Measurements from ENCODE around the gene SIGLECL1. TPM values are rescaled to one million over a fixed set of nuclear protein-coding genes. Genes with fewer than 3 reads are reported as not detected.

The SIGLECL1 gene
- polyA plus RNA-seq, 3 donors, result 0.16 TPM; not detected in 2

DNA sequence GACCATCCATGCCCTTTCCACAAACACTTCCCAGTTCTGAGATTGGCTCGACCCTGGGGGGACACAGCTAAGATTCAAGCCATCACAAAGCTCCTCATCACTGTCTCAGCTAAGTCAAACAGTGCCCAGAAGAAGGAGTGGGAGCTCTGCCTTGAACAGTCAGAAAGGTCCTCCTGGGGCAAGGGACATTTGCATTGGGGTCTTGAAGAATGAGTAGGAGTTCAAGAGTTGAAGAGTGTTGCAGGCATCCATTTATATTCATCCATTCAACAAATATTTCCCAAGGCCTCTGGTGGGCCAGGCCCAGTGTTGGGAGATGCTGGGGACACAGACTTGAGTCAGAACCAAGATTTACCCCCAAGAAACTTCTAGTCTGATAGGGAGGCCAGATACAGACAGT is 67.1 kb downstream of the SIGLECL1 start:
- Mint-ChIP-seq H3K36me3 (no peaks in the 10 kb centered on the region), H3K4me3 (no peak overlapping the region), H3K27me3 (ENCODE audit: low read depth in 3 of 3) (peaks cover 11 to 24% (median 11%) of the 10 kb centered on the region in 3 donors), H3K4me1 (peaks cover 22% of the 10 kb centered on the region), H3K9me3 (peaks cover 5 to 11% (median 7%) of the 10 kb centered on the region in 7 donors), H3K27ac (no peak overlapping the region)
- intact Hi-C loops (cut with micrococcal nuclease), result no loop called here
- H3K4me2 ChIP-seq (replicated peaks; ENCODE audit: extremely low read depth, low read length, poor library complexity, severe bottlenecking), result no peak overlapping the region
- no peak overlapping the region for H3K4me3 ChIP-seq (replicated peaks in 1 of 3; ENCODE audit: low read depth in 2 of 3, low read length in 3 of 3)
- DNase-seq, result no peak
- TF ChIP-seq, protein P1, sequence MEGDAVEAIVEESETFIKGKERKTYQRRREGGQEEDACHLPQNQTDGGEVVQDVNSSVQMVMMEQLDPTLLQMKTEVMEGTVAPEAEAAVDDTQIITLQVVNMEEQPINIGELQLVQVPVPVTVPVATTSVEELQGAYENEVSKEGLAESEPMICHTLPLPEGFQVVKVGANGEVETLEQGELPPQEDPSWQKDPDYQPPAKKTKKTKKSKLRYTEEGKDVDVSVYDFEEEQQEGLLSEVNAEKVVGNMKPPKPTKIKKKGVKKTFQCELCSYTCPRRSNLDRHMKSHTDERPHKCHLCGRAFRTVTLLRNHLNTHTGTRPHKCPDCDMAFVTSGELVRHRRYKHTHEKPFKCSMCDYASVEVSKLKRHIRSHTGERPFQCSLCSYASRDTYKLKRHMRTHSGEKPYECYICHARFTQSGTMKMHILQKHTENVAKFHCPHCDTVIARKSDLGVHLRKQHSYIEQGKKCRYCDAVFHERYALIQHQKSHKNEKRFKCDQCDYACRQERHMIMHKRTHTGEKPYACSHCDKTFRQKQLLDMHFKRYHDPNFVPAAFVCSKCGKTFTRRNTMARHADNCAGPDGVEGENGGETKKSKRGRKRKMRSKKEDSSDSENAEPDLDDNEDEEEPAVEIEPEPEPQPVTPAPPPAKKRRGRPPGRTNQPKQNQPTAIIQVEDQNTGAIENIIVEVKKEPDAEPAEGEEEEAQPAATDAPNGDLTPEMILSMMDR (IDR thresholded peaks at IDR 0.05), result no peak
- no peaks in the 10 kb centered on the region for H4K20me1 ChIP-seq (ENCODE audit: insufficient read depth, low read length)
- no peak overlapping the region for H3K27ac ChIP-seq (ENCODE audit: low read depth in 1 of 2, low read length in 2 of 2)
- H3K79me2 ChIP-seq (ENCODE audit: insufficient read depth, low read length), result no peaks in the 10 kb centered on the region
- H3K4me1 ChIP-seq (ENCODE audit: control insufficient read depth in 1 of 2, insufficient read depth in 2 of 2, low read length in 2 of 2), result peaks cover 18 to 20% of the 10 kb centered on the region in 2 donors
- H3K9ac ChIP-seq (ENCODE audit: insufficient read depth, low read length, poor library complexity, severe bottlenecking), result no peak overlapping the region
- no peak overlapping the region for H2AFZ ChIP-seq (ENCODE audit: insufficient read depth, low read depth, low read length, poor library complexity, severe bottlenecking)
- no CpG with 5 or more reads among the region's 1 CpG for WGBS (ENCODE audit: insufficient coverage)
- H3K27me3 ChIP-seq (ENCODE audit: control insufficient read depth in 2 of 2, insufficient read depth in 2 of 2, low read length in 2 of 2), result no peaks in the 10 kb centered on the region
- no peaks in the 10 kb centered on the region for H3K36me3 ChIP-seq (replicated peaks in 1 of 2; ENCODE audit: control insufficient read depth in 1 of 2, insufficient read depth in 2 of 2, low read length in 2 of 2)
- peaks cover 0 to 4% of the 10 kb centered on the region in 2 donors for H3K9me3 ChIP-seq (replicated peaks in 1 of 2; ENCODE audit: control insufficient read depth in 1 of 2, insufficient read depth in 1 of 2, low read length in 2 of 2)

Small RNAs within 50 kb of the gene (small RNA-seq; reads per million reads assigned to genes)
- not detected for gene MIR8074 (ENCODE audit: insufficient read length, low read depth)

Other genes starting within 250 kb of the SIGLECL1 start
- not detected for gene KLK8, start 249.5 kb upstream of the SIGLECL1 start, polyA plus RNA-seq
- gene KLK10, start 231.4 kb upstream of the SIGLECL1 start, polyA plus RNA-seq, result not detected
- not detected for gene KLK11, start 224.5 kb upstream of the SIGLECL1 start, polyA plus RNA-seq
- not detected for gene KLK12, start 216.1 kb upstream of the SIGLECL1 start, polyA plus RNA-seq
- not detected for gene KLK13, start 186.0 kb upstream of the SIGLECL1 start, polyA plus RNA-seq
- gene KLK14, start 168.2 kb upstream of the SIGLECL1 start, polyA plus RNA-seq, result under 1 TPM in 1 of 3 donors, not detected in 2; 0.29 TPM
- gene CTU1, start 142.7 kb upstream of the SIGLECL1 start, polyA plus RNA-seq, result 1 to 10 TPM in 2 of 3 donors, under 1 TPM in 1; 0.75 to 3.0 (median 2.9) TPM
- 100 to 1,000 TPM in 2 of 3 donors, 10 to 100 TPM in 1; 87.5 to 137 (median 133) TPM for gene SIGLEC9, start 126.2 kb upstream of the SIGLECL1 start, polyA plus RNA-seq
- gene SIGLEC7, start 108.8 kb upstream of the SIGLECL1 start, polyA plus RNA-seq, result 10 to 100 TPM; 71.8 to 93.3 (median 82.0) TPM
- gene CD33, start 26.0 kb upstream of the SIGLECL1 start, polyA plus RNA-seq, result 100 to 1,000 TPM; 229 to 360 (median 264) TPM
- gene IGLON5, start 60.6 kb downstream of the SIGLECL1 start, polyA plus RNA-seq, result under 1 TPM in 1 of 3 donors, not detected in 2; 0.05 TPM
- 1 to 10 TPM in 1 of 3 donors, under 1 TPM in 2; 0.62 to 2.3 (median 0.73) TPM for gene VSIG10L, start 91.1 kb downstream of the SIGLECL1 start, polyA plus RNA-seq
- 10 to 100 TPM; 51.0 to 72.1 (median 63.0) TPM for gene ETFB, start 115.3 kb downstream of the SIGLECL1 start, polyA plus RNA-seq
- under 1 TPM in 1 of 3 donors, not detected in 2; 0.08 TPM for gene CLDND2, start 117.9 kb downstream of the SIGLECL1 start, polyA plus RNA-seq
- gene NKG7, start 121.6 kb downstream of the SIGLECL1 start, polyA plus RNA-seq, result 10 to 100 TPM; 11.1 to 19.9 (median 16.4) TPM
- not detected for gene LIM2, start 136.9 kb downstream of the SIGLECL1 start, polyA plus RNA-seq
- not detected for gene C19orf84, start 139.5 kb downstream of the SIGLECL1 start, polyA plus RNA-seq
- 100 to 1,000 TPM in 1 of 3 donors, 10 to 100 TPM in 2; 16.6 to 114 (median 64.9) TPM for gene SIGLEC10, start 166.6 kb downstream of the SIGLECL1 start, polyA plus RNA-seq
- not detected for gene SIGLEC8, start 207.4 kb downstream of the SIGLECL1 start, polyA plus RNA-seq
- not detected for gene CEACAM18, start 227.5 kb downstream of the SIGLECL1 start, polyA plus RNA-seq

All from CD14-positive monocyte (primary cell).